Mucosa of rectum (tissue), 2 donors: Measurements from ENCODE around the gene USP6.
"Not testable (repeated sequence)": the region's sequence is repeated elsewhere in the genome, so short reads cannot be mapped to it uniquely, and the experiment has no call there.

Source experiments
- H3K27ac ChIP-seq, 2 donors: one replicate each; pipeline ENCODE4 v1.7.0; 2013; ENCODE audit warnings: inconsistent platforms in 2 of 2, low read depth in 2 of 2, low read length in 2 of 2
- H3K27me3 ChIP-seq, 2 donors: one replicate each; pipeline ENCODE4 v1.7.0; 2013; ENCODE audit warnings: low read length in 2 of 2; ENCODE audit not compliant: control insufficient read depth in 2 of 2, insufficient read depth in 2 of 2
- H3K36me3 ChIP-seq, 2 donors: one replicate each; pipeline ENCODE4 v1.7.0; 2013; ENCODE audit warnings: low read length in 2 of 2; ENCODE audit not compliant: control insufficient read depth in 2 of 2, insufficient read depth in 2 of 2
- H3K4me1 ChIP-seq, 2 donors: one replicate each; pipeline ENCODE4 v1.7.0; 2013; ENCODE audit warnings: low read length in 2 of 2, mild to moderate bottlenecking in 1 of 2; ENCODE audit not compliant: control insufficient read depth in 2 of 2, insufficient read depth in 2 of 2
- H3K4me3 ChIP-seq, 2 donors: one replicate each; pipeline ENCODE4 v1.7.0; 2013; ENCODE audit warnings: low read length in 2 of 2
- H3K9ac ChIP-seq, 2 donors: one replicate each; pipeline ENCODE4 v1.7.0; 2013; ENCODE audit warnings: low read length in 2 of 2, low read depth in 1 of 2, mild to moderate bottlenecking in 1 of 2
- H3K9me3 ChIP-seq, 2 donors: one replicate each; pipeline ENCODE4 v1.7.0; 2013; ENCODE audit warnings: low read length in 2 of 2; ENCODE audit not compliant: control insufficient read depth in 2 of 2
- donor health status: healthy.
- donor health status: Normal muscosa, but diverticular disease.

The USP6 gene

GRCh38 chr17:5210614-5211252 lies 94.9 kb downstream of the USP6 start:
- Histone ChIP-seq H3K9ac (no peak overlapping the region), H3K9me3 (no peaks in the 10 kb centered on the region), H3K4me3 (no peak overlapping the region), H3K27me3 (no peaks in the 10 kb centered on the region), H3K4me1 (no peaks in the 10 kb centered on the region), H3K27ac (peak overlapping the region in 1 of 2 donors; percentile 58), H3K36me3 (peaks cover 0 to 8% of the 10 kb centered on the region in 2 donors)

- Histone ChIP-seq H3K9me3 (no peaks in the 10 kb centered on the region), H3K4me3 (no peak overlapping the region), H3K4me1 (no peaks in the 10 kb centered on the region), H3K27me3 (no peaks in the 10 kb centered on the region), H3K27ac (peak overlapping the region in 1 of 2 donors; percentile 58), H3K36me3 (peaks cover 0 to 10% of the 10 kb centered on the region in 2 donors), H3K9ac (no peak overlapping the region)
These were observed 95.6 kb downstream of the USP6 start for GRCh38 chr17:5211458-5211857.

DNA sequence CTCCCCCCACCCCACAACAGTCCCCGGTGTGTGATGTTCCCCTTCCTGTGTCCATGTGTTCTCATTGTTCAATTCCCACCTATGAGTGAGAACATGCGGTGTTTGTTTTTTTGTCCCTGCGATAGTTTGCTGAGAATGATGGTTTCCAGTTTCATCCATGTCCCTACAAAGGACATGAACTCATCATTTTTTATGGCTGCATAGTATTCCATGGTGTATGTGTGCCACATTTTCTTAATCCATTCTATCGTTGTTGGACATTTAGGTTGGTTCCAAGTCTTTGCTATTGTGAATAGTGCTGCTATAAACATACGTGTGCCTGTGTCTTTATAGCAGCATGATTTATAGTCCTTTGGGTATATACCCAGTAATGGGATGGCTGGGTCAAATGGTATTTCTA lies 101.7 kb downstream of the USP6 start:
- not testable (repeated sequence) for H3K4me1 ChIP-seq, H3K36me3 ChIP-seq, H3K27ac ChIP-seq, H3K9me3 ChIP-seq, H3K4me3 ChIP-seq, H3K9ac ChIP-seq, H3K27me3 ChIP-seq

DNA sequence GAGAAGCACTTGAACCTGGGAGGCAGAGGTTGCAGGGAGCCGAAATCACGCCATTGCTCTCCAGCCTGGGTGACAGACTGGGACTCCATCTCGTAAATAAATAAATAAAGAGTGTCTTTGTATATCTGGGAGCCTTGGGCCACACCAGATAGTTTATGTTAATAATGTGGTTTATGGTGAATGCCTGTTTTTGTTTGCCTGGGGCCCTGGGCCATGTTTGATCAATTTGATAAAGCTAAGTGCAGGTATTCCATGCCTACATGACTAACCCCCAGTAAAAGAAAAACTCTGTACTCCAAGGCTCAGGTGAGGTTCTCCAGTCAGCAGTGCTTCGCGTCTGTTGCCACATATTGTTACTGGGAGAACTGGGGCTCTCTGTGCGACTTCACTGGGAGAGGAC lies 103.7 kb downstream of the USP6 start:
- Histone ChIP-seq H3K36me3 (peaks cover 0 to 5% of the 10 kb centered on the region in 2 donors), H3K27ac (no peak overlapping the region), H3K27me3 (no peaks in the 10 kb centered on the region), H3K4me3 (no peak overlapping the region), H3K9ac (no peak overlapping the region), H3K4me1 (no peaks in the 10 kb centered on the region), H3K9me3 (no peaks in the 10 kb centered on the region)

- Histone ChIP-seq H3K27ac (no peak overlapping the region), H3K9me3 (no peaks in the 10 kb centered on the region), H3K4me3 (no peak overlapping the region), H3K36me3 (peaks cover 0 to 5% of the 10 kb centered on the region in 2 donors), H3K27me3 (no peaks in the 10 kb centered on the region), H3K4me1 (no peaks in the 10 kb centered on the region), H3K9ac (no peak overlapping the region)
These were observed 104.2 kb downstream of the USP6 start for GRCh38 chr17:5220074-5220473.

DNA sequence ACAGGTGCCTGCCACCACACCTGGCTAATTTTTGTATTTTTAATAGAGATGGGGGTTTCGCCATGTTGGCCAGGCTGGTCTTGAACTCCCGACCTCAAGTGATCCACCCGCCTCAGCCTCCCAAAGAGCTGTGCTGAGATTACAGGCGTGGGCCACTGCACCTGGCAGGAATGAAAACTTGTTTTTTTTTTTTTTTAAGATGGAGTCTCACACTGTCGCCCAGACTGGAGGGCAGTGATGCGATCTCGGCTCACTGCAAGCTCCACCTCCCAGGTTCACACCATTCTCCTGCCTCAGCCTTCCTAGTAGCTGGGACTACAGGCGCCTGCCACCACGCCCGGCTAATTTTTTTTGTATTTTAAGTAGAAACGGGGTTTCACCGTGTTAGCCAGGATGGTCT lies 106.1 kb downstream of the USP6 start:
- not testable (repeated sequence) for H3K4me3 ChIP-seq, H3K27ac ChIP-seq, H3K36me3 ChIP-seq, H3K27me3 ChIP-seq, H3K4me1 ChIP-seq, H3K9ac ChIP-seq, H3K9me3 ChIP-seq
